ENCODE results near the gene FLOT2.
"Not testable (repeated sequence)": the region's sequence is repeated elsewhere in the genome, so short reads cannot be mapped to it uniquely, and the experiment has no call there.

FLOT2 gene

DNA sequence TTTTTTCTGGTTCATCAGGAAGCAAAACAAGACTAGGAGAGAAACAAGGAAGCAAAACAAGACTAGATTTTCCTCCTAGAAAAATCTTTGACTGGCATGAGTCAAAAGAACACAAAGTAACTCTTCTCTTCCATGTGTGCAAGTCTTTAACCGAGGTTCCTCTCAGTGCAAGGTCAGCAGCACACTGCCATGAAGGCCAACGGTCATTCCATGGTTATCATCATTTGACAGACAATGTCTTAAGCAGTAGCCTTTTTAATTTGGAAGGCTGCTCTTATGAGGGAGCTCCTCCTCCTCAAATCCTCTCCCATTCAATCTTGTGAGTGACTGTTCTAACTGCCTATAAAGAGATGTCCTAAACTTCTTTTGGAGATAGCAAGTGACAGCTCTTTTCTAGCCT, 20.8 kb upstream of the FLOT2 start:
- H3K4me3 ChIP-seq (ENCODE audit: low read depth, low read length) = no peak overlapping the region
- DNase-seq (ENCODE audit: low read depth) = no peak

DNA sequence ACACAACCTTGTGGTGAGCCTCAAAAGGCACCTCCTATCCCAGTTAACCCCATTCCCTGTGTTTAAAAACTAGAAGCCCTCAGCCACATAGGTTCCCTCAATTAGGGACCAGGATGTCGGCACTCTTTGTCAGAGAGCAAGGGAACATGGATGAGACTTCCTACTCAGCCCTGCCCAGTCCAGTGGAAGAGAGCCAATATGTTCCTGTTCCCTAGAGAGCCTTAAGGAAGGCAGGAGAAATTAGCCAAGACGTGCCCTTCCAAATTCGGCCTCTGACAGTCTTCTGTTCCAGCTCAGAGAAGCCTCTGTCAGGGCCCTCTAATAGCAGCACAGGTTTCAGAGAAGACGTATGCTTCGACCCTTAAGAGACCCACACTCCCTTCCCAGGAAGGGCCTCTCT, 19.9 kb upstream of the FLOT2 start:
- H3K4me3 ChIP-seq (ENCODE audit: low read depth, low read length) = no peak overlapping the region
- DNase-seq (ENCODE audit: low read depth) = no peak

DNA sequence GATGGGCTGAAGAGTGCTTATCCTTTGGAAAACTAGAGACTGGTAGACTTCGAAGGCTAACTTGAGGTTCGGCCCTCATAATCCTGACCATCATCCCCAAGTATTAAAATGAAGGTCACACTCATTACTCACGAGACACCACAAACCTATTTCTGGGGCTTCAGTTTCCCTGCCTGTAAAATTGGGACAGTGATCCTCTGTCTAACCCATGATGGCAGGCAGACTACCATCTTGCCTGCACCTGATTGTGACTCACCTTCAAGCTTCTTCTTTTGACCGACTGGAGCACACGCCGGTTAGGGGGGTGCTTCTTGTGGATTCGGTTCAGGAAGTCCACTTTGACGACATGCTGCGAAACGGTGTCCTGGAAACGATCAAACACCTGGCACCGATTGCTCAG, 19.5 kb upstream of the FLOT2 start:
- no peak for DNase-seq (ENCODE audit: low read depth)
- no peak overlapping the region for H3K4me3 ChIP-seq (ENCODE audit: low read depth, low read length)

DNA sequence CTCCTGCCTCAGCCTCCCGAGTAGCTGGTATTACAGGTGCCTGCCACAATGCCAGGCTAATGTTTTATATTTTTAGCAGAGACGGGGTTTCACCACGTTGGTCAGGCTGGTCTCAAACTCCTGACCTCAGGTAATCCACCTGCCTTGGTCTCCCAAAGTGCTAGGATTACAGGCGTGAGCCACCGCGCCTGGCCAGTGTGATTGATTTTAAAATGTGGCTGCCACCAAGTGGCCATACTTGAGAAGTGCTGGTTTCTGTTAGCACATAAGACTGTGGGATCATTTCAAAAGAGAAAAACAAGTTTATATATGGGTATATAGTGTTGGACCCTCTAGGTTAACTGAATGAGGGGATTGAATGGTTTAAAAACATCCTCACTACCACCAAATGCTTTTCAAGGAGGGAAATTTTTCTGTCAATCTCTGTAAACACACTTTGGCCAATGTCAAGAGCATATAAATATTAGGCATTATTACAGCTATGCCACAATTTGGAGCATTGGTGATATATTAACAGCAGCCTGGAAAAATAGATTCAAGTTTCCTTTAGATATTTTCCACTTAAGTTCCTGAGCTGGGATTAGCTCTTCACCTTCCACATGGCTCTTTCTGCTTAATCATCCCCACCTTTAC, 18.9 kb upstream of the FLOT2 start:
- no peak for DNase-seq (ENCODE audit: low read depth)

DNA sequence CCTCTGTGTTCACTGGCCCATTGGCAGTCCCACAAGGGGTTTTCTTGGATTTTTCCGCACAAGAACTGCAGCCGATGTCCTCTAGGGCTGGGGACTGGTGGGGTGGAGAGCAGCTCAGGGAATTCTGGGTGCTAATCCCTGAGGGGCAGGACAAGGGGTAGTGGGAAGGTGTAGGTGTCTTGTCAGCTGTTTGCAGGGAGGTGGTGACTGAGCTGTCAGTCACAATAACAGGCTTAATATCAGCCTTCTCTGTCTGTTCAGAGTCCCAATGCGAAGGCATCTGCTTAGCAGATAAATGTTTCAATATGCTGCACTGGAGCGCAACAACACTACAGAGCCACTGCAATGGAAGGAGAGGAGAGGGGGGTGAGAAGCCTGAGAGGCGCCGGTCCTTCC, 15.4 kb upstream of the FLOT2 start:
- no peak for DNase-seq (ENCODE audit: low read depth)
- no peak overlapping the region for H3K4me3 ChIP-seq (ENCODE audit: low read depth, low read length)

More for the DNA sequence above, 18.9 kb upstream of the FLOT2 start:
- H3K4me3 ChIP-seq (ENCODE audit: low read depth, low read length) = no peak overlapping the region

DNA sequence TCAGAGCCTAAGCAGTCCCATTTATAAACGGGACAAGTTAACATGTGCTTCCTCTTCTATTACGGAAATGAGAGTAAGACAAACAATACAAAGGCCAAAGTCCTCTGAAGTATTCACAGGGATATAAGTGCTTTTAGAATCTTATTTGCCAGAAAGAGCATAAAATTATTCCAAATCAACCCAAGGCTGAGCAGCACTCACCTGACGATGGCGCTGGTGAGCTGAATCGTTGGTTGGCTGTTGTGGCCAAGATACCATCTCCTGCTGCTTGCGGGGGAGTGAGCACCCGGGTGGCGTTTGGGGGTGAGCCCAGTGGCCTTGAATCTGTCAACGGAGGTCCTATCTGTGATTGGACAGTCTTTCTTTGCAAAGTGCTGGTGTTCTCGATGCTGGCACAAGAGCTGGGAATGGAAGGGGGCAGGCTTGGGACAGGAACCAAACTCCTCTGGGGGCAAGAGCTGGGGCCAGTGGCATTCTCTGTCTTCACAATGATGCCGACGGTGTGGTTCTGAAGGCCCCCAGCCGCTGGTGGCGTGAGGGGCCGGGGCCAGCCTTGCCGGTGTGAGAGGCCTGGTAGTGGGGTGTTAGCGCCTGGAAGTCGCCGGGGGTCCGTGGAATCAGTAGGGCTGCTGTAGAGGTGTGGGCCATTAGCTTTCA, 14.9 kb upstream of the FLOT2 start:
- no peak for DNase-seq (ENCODE audit: low read depth)
- no peak overlapping the region for H3K4me3 ChIP-seq (ENCODE audit: low read depth, low read length)

DNA sequence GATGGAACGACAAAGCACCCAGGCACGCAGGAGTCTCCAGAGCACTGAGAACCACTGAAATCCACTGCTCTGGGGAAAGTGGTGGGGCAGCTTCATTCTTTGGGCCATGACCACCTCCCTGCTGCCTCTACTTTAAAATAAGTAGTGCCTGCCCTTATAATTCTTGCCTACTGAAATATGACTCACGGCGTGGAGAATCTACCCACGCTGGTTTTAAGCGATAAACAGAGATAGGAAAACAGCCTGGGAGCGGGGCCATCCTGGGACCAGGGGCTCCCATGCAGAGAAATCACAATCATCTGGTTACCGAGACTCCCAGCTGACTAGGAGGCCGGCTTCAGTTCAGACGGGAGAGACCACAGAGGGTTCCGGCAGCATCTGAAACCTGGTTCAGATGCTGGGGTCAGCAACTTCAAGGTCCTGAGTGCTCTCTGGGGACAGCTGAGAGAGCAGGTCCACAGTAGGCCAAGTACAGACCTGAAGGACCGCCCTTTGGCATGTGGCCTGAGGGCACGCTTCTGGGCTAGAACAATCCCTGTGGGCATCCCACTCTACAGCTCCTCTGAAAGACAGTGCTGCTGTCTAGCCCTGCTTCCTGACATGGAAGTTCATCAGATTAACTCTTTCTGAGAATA, 14.0 kb upstream of the FLOT2 start:
- DNase-seq (ENCODE audit: low read depth) = no peak
- H3K4me3 ChIP-seq (ENCODE audit: low read depth, low read length) = no peak overlapping the region

DNA sequence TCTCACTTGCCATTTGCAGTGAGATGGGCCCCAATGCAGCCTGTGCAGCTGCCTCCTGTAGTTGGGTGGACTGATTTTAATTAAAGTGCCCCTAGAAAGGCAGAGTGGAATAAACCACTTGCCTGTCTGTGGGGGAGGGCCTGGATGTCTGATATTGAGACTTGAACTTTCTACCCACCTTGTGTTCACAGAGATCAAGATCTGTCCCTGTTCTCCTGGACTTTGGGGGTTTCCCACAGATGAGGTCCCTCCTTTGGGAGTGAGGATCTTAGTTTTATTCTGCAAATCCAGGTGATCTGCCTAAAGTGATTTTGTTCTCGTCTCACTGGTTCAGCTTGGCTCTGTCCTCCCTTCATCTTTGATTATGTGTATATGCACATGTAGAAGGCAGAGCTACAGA, 13.0 kb upstream of the FLOT2 start:
- no peak for DNase-seq (ENCODE audit: low read depth)
- H3K4me3 ChIP-seq (ENCODE audit: low read depth, low read length) = no peak overlapping the region

DNA sequence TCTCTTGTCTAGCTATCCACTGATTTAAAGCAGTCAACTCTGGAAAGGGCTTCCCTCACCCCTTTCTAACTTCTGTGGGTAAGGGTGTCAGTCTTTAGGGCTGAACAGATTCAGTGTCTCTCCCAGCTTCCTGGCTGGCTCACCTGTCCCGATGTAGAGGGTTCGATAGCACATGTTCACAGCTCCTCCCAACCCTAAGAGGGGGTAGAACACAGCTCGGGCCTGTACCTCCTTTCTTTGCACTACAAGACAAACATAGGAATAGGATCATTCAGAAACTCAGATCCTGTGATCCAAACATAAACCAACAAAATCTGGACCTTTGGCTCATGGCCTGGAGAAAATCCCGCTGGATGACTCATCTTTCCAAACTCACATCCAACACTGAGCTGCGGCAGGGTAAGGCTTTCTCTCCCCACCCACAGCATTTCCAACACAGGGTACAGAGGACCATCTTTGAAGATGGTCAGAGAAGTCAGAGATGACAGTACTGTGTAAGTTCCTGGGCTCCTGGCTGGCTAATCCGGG, 11.2 kb upstream of the FLOT2 start:
- peak; percentile 36 for DNase-seq (ENCODE audit: low read depth)
- H3K4me3 ChIP-seq (ENCODE audit: low read depth, low read length) = no peak overlapping the region

DNA sequence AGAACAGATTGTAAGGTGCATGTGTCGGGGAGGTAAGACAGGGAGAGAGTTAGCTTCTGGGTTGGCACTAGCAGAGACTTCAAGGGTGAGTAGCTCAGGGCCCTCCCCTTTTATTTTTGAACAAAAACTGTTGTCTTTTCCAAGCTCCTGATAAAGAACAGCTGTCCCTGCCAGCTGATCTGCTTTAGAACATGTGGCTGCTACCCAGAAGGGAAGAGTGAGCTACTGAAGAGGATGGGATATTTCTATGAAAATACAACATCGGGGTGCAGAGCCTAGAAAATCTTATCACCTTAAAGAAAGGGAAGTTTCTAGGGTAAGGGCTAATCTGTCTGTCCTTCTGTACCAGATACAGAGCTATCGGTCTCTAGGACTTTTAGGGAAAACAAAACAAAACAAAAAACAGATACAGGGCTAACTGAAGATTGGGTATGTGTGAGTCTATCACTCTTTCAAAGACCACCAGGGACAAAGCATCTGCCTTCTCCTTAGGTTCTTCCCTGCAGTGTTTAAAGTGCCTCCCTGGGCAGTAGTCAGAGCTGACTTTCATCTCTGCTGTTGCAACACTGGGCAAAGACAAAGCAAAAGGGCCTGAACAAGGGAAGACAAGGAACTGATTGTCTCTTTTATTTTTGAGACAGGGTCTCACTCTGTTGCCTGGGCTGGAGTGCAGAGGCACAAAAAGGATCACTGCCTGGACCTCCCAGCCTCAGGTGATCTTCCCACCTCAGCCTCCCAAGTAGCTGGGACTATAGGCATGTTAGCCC, 10.4 kb upstream of the FLOT2 start:
- H3K4me3 ChIP-seq (ENCODE audit: low read depth, low read length) = no peak overlapping the region
- DNase-seq (ENCODE audit: low read depth) = no peak

DNA sequence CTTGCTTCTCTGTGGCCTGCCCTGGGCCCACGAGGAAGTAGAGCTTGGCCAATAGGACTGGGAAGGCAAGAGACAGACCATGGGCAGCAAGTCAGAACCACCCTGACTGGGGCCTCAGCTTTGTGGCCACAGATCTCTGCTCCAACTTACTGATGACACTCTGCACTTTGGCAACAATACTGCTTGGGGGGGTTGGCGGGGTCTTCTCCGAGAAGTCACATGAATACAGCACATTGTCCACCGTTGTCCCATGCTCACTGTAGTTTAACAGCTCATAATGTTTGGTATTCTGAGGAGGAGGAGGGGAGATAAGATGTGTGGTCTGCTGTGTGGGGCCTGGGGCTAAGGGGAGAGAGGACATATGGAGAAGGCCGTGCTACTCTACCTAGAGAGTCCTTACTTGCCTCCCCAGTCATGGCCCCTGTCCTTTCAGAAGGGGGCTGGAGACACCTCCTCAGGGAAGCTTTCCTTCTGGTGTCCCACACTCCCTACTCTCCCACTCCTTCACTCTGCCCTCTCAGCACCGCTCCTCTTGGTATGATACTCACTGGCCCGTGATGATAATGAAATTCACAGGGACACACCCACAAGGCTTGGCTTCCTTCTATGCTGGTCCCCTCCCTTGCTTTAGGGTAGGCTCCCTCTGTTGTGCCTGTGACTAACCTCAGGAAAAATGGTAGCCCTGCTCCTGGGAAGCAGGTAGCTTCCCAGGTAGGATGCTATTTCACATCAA, 9.3 kb upstream of the FLOT2 start:
- DNase-seq (ENCODE audit: low read depth) = no peak
- H3K4me3 ChIP-seq (ENCODE audit: low read depth, low read length) = no peak overlapping the region

DNA sequence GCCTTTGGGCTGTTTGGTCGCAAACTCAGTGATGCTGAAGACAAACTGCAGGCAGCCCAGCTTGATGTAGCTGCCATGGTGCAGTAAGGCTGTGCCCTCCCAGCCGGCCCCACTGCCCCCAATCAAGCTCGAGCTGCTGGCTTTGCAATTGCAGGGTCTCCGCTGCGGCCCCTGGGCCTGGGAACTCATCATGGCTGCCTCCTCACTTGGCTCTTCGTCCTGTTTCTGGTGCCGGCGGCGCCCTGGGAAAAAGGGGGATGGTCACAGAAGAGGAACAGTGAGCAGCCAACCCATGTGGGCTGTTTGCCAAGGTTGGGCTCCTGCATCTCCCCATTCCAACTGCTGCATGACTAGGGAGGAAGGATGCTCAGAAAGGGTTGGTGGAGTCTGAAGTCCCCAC, 8.7 kb upstream of the FLOT2 start:
- H3K4me3 ChIP-seq (ENCODE audit: low read depth, low read length) = no peak overlapping the region
- DNase-seq (ENCODE audit: low read depth) = no peak

DNA sequence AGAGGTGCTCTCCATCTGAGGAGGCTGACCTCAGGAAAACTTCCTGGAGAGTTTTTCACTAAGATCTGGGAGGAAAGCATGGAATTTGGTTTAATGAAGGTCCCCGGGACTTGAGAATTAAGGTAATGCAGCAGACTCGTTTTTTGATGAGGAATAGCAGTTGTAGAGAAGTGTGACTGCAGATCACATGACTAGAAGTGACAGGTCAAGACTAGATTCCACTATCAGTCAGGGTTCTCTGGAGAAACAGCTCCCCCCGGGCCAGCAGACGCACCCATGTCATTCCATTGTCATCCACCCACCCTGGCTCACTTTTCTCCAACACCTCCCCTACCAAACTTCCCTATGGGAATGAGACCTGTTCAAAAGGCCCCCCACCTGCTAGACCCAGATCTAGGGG, 7.3 kb upstream of the FLOT2 start:
- DNase-seq (ENCODE audit: low read depth) = no peak
- no peak overlapping the region for H3K4me3 ChIP-seq (ENCODE audit: low read depth, low read length)

DNA sequence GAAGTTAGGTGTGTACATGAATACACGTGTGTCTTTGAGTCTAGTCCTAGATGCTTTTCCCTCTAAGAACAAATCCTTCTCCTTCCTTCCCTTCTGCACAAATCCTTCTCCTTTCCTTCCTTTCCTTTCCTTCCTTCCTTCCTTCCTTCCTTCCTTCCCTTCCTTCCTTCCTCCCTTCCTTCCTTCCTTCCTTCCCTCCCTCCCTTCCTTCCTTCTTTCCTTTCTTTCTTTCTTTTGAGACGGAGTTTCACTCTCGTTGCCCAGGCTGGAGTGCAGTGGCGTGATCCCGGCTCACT, 6.0 kb upstream of the FLOT2 start:
- not testable (repeated sequence) for DNase-seq (ENCODE audit: low read depth); H3K4me3 ChIP-seq (ENCODE audit: low read depth, low read length)

DNA sequence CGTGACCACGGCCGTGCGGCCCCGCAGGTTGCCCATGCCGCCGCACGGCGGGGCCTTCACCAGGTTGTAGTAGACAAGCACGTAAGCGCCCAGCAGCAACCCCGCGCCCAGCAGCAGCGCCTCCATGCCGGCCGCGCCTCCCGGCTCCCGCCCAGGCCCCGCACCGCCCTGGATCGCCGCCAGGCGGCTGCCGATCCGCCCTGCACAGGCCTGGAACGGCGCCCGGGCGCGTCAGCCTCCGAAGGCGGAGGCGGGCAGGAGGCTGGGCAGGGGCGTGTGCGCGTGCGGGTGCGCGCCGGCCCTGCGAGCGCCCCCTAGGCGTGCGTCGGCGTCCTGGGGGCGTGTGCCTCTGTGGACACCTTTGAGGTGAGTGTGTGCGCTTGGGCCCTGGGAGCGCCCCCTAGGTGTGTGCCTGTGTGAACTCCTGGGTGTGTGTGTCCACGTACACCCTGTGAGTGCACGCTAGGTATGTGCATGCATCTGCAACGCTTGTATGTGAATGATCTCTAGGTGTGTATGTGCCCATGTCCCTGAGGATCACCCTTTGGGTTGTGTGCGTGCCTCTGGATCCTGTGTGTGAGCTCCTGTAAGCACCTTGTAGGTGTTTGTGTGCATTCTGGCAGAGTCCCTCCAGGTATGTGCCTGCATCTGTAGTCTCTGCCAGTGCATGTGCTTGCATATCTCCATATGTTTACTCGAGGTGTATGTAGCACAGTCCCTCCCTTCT, 5.4 kb upstream of the FLOT2 start, which contains the start of gene DHRS13:
Gene DHRS13 (minus strand): TSS at position 261 of the 727 bp plus-strand sequence. CDS start 135 bp downstream, at position 126.
- H3K4me3 ChIP-seq (ENCODE audit: low read depth, low read length) = peak within 1 kb of the TSS; percentile 65
- DNase-seq (ENCODE audit: low read depth) = peak; percentile 67

DNA sequence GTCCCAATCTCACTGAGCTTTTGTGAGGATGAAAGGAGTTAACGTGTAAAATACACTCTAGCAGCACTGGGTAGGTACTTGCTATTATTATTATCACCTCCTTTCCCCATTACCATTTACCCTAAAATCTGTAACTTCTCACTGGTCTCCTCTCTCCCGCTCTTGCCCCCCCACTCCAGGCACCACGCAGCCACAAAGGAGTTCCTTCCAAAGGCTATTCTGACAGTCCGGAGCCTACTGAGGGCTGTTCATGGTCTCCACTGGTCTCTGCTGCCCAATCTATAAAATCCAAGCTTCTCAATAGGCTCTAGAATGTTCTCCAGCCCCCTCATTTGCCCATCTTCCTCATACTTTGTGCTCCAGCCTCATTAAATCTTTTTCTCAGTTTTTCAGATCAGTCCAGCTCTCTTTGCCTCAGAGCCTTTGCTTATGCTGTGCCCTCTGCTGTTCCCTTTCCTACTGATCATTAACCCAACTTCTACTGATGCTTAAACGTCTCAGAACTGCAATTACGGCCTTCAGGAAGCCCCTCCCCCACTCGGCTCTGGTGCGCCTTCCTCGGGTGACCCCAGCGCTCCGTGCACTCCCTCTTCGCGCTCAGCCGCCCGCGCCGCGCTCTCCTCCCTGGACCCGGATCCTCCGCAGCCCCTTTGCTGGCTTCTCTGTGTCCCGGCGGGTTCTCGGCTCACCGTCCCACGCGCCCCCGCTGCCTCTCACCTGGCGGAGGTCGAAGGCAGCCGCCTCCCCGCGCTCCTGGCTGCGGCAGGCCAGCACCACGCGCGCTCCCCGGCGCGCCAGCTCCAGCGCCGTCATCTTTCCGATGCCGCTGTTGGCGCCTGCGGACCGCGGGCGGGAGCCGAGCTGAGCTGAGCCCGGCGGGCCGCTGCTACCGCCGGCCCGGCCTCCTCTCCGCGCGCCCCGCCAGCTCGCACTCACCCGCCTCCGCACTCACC, 4.6 kb upstream of the FLOT2 start:
- no peak for DNase-seq (ENCODE audit: low read depth)
- H3K4me3 ChIP-seq (ENCODE audit: low read depth, low read length) = peak overlapping the region; percentile 65

DNA sequence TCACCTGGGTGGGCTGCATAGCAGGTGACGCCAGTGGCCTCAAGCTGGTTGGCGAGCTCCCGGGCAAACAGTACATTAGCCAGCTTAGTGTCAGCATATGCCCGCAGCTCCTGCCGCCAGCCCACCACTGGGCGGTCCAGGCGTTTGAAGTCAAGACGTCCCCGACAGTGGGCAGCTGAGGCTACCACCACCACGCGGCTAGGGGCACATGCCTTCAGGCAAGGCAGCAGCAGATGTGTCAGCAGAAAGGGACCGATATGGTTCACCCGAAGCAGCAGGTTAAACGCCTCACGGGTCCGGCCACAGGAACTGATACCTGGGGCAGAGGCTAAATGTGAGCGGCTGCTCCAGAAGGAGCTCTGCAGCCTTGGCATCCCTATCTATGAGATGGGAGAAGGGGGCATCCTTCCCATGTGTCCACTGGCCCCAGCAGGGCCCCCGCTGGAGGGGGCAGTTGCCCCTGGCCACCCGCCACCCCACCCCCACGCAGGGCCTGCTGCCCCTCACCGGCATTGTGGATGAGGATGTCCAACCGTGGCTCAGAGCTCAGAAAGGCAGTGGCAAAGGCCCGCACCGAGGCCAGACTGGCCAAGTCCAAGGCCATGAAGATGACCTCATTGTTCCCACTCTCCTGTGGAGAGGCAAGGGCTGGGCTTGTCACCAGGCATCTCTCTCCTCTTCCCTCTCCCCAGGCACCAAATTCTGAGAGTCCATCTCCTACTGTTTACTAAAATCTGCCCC, 3.6 kb upstream of the FLOT2 start:
- no peak overlapping the region for H3K4me3 ChIP-seq (ENCODE audit: low read depth, low read length)
- DNase-seq (ENCODE audit: low read depth) = no peak

Measured in skeletal muscle cell (primary cell).